K562 (cell line): Measurements from ENCODE around the gene USH2A. TPM values are rescaled to one million over a fixed set of nuclear protein-coding genes. Genes with fewer than 3 reads are reported as not detected.
A peak's percentile ranks its signal among the peaks of the same experiment; 100 is the strongest.

Experiments used
- ATAC-seq: fragments of 200-7000 bp; cut with Tn5 transposase; 3 replicates; pipeline ENCODE4 v1.9.1; 2020; ENCODE audit warnings: moderate library complexity
- BruUV-seq: library from RNA; stranded (reverse); fragments of 400-500 nt; replicated peaks from 2 replicates; lab custom pipeline; 2021; lab: Mats Ljungman, UMichigan
- CTCF ChIA-PET: fragments of 300-600 bp; formaldehyde crosslinking; extraction: SDS; loops from one replicate; lab custom pipeline; 2021; ENCODE audit warnings: low intra/inter-chr PET ratio; lab: Yijun Ruan, JAX
- POLR2A ChIA-PET: fragments of 300-600, 350-650 bp; sonication (Branson Sonifier 250); formaldehyde crosslinking; extraction: SDS; loops from one replicate; lab custom pipeline; 2021; ENCODE audit warnings: antibody characterized with exemption, inconsistent platforms; lab: Yijun Ruan, JAX
- DNase-seq, 4 experiments: peaks; one replicate each; pipeline versions ENCODE4 v3.0.0 to v3.0.0-alpha.2; 2011 to 2018; ENCODE audit warnings: low spot score in 3 of 4, mixed read lengths in 3 of 4; ENCODE audit errors: extremely low read depth in 1 of 4
- FAIRE-seq: peaks from 2 replicates; lab custom pipeline; 2011; peaks lifted over from hg19 to GRCh38; lab: Jason Lieb, UNC
- H2AFZ ChIP-seq: 2 replicates; pipeline ENCODE4 v1.6.0; 2011; ENCODE audit warnings: low read depth, low read length, control low read depth, inconsistent platforms
- H3K27ac ChIP-seq: fragments of 200-600 bp; 3 replicates; pipeline ENCODE4 v1.8.0; 2011; ENCODE audit warnings: low read depth, mild to moderate bottlenecking, control low read depth, inconsistent platforms, low read length, moderate library complexity, mixed read lengths; ENCODE audit errors: extremely low read depth
- H3K27me3 ChIP-seq, 2 experiments: fragments of 300-600 bp in 1 of 2; 2 replicates in 1 of 2; 3 replicates in 1 of 2; pipeline versions ENCODE4 v1.6.0 to v1.8.0; 2011; ENCODE audit warnings: inconsistent platforms in 2 of 2, low read length in 2 of 2, mild to moderate bottlenecking in 1 of 2, mixed read lengths in 1 of 2, moderate library complexity in 1 of 2; ENCODE audit not compliant: control insufficient read depth in 2 of 2, insufficient read depth in 2 of 2
- H3K36me3 ChIP-seq: fragments of 300-600 bp; 3 replicates; pipeline ENCODE4 v1.8.0; 2011; ENCODE audit warnings: mild to moderate bottlenecking, low read length, inconsistent platforms; ENCODE audit not compliant: control insufficient read depth, insufficient read depth
- H3K4me1 ChIP-seq, 2 experiments: fragments of 200-600 bp in 1 of 2; replicated peaks in 1 of 2; 2 replicates in 1 of 2; 3 replicates in 1 of 2; pipeline versions ENCODE4 v1.5.1 to v1.8.0; 2011; ENCODE audit warnings: inconsistent platforms in 2 of 2, low read length in 2 of 2, mild to moderate bottlenecking in 1 of 2, mixed read lengths in 1 of 2, moderate library complexity in 1 of 2; ENCODE audit not compliant: control insufficient read depth in 2 of 2, insufficient read depth in 2 of 2
- H3K4me2 ChIP-seq: 2 replicates; pipeline ENCODE4 v1.6.1; 2011; ENCODE audit warnings: low read length, control low read depth, inconsistent platforms, mixed read lengths; ENCODE audit not compliant: insufficient read depth
- H3K4me3 ChIP-seq: fragments of 200-600 bp; sonication (generic), shearing (Covaris generic); 2 replicates; pipeline ENCODE4 v1.5.1; 2016; ENCODE audit warnings: control low read depth, inconsistent platforms
- H3K79me2 ChIP-seq: fragments of 200-600 bp; 3 replicates; pipeline ENCODE4 v1.8.0; 2011; ENCODE audit warnings: low read length, inconsistent platforms; ENCODE audit not compliant: control insufficient read depth, insufficient read depth
- H3K9ac ChIP-seq, 2 experiments: 2 replicates each; pipeline versions ENCODE4 v1.6.0 to v1.6.1; 2011; ENCODE audit warnings: low read depth in 2 of 2, low read length in 2 of 2, control low read depth in 1 of 2, inconsistent platforms in 1 of 2, mild to moderate bottlenecking in 1 of 2, mixed read lengths in 1 of 2; ENCODE audit not compliant: insufficient read depth in 1 of 2
- H3K9me1 ChIP-seq: one replicate; pipeline ENCODE4 v1.6.0; 2011; ENCODE audit warnings: inconsistent platforms, mild to moderate bottlenecking, low read length, moderate library complexity; ENCODE audit not compliant: control insufficient read depth, insufficient read depth
- H3K9me3 ChIP-seq: replicated peaks from 2 replicates; pipeline ENCODE4 v1.5.1; 2011; ENCODE audit warnings: low read depth, low read length, inconsistent platforms; ENCODE audit not compliant: control insufficient read depth, insufficient read depth
- H4K20me1 ChIP-seq: replicated peaks from 2 replicates; pipeline ENCODE4 v1.6.1; 2011; ENCODE audit warnings: low read length, inconsistent platforms, mixed read lengths; ENCODE audit not compliant: control insufficient read depth, insufficient read depth
- CEBPB ChIP-seq: fragments of 450-650 bp; IDR thresholded peaks from 2 replicates; pipeline ENCODE4 v1.6.1; 2016; ENCODE audit warnings: missing genetic modification characterization, missing compliant biosample characterization
- CEBPG ChIP-seq, 3 experiments: fragments of 200-800 bp in 1 of 3; sonication (Bioruptor generic) in 1 of 3; sonication (generic) in 1 of 3; formaldehyde crosslinking in 1 of 3; IDR thresholded peaks in 2 of 3; conservative IDR thresholded peaks in 1 of 3; 2 replicates each; pipeline versions ENCODE4 v1.6.1 to v1.8.0; 2016 to 2022; ENCODE audit warnings: missing compliant biosample characterization in 2 of 3, missing genetic modification characterization in 2 of 3, mild to moderate bottlenecking in 1 of 3, missing genetic modification reagents in 1 of 3
- SIX5 ChIP-seq, 2 experiments: IDR thresholded peaks; 2 replicates each; pipeline ENCODE4 v1.6.1; 2011; ENCODE audit warnings: low read length in 2 of 2, borderline replicate concordance in 1 of 2, low read depth in 1 of 2, mild to moderate bottlenecking in 1 of 2, moderate library complexity in 1 of 2; ENCODE audit not compliant: insufficient read depth in 1 of 2
- WGBS: fragments of 100-300 bp; shearing (Covaris generic); methylation state at CpG from one replicate; pipeline ENCODE4 v1.1.6; 2016; ENCODE audit warnings: low coverage, mixed read lengths; ENCODE audit not compliant: insufficient coverage; ENCODE audit errors: missing lambda C conversion rate; 5-methylcytosine and 5-hydroxymethylcytosine counted together
- in situ Hi-C: fragments of 300-500 bp; cut with MboI; formaldehyde crosslinking; loops from 4 replicates; pipeline ENCODE4 v1.15.0; 2018; ENCODE audit warnings: inconsistent platforms, mixed read lengths
- intact Hi-C: fragments of 100-400 bp; cut with micrococcal nuclease; formaldehyde crosslinking; loops from 2 replicates; pipeline ENCODE4 v1.14.2; 2022
- polyA plus RNA-seq, 8 experiments: library from polyadenylated mRNA; depleted of rRNA in 4 of 8; stranded (reverse) in 5 of 8; unstranded in 3 of 8; fragments of >200 nt; fragmentation: Nextera tagmentation in 2 of 8; fragmentation: Illumina TruSeq in 1 of 8; extraction: Ambion mirVana in 2 of 8; extraction: Trizol in 1 of 8; gene quantifications; 2 replicates each; pipeline versions ENCODE4 v1.2.1 to v1.2.3, GENCODE V29; 2011 to 2014; ENCODE audit warnings: inconsistent platforms in 1 of 8, missing spikeins in 1 of 8
- total RNA-seq, 7 experiments: library from RNA; depleted of rRNA in 6 of 7; stranded (reverse); fragments of >200 nt in 6 of 7; fragmentation: Illumina TruSeq in 2 of 7; extraction: Trizol in 2 of 7; gene quantifications; 2 replicates each; pipeline versions ENCODE4 v1.2.1 to v1.2.3, GENCODE V29; 2011 to 2021; ENCODE audit warnings: low replicate concordance in 1 of 7
- TF ChIP-seq, protein P1 (sequence below): fragments of 250-450 bp; sonication (Bioruptor Pico); IDR thresholded peaks from 2 replicates; pipeline ENCODE4 v1.8.0; 2022; ENCODE audit warnings: moderate library complexity, mild to moderate bottlenecking, inconsistent platforms

Gene USH2A
- total and polyA plus RNA-seq, 9 of the 15 experiments (the other 6 are each of a cell fraction or from before 2014, with no cell fraction given), result under 0.01 TPM; not detected in 7

DNA sequence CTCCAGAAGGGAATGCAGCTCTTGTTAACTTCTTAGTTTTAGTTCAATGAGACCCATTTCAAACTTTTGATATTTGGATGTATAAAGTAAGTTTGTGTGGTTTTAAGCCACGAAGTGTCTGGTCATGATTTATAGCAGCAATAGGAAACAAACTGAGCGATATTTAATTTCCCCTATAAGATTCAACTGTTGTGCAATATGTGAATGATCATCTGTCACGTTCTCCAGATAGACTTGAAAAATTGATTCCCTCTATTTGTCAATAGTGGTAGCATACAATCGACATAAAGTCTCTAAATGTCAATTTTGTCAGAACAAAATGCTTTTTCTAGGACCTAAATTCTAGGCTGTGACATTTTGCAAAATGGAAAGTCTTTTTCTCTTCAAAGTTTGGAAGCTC is 616.0 kb downstream of the USH2A start:
- no peak overlapping the region for H3K4me2 ChIP-seq
- CTCF ChIA-PET, result no interaction called here
- TF ChIP-seq CEBPG (CRISPR knock-in tag; IDR thresholded peaks at IDR 0.05), result no peak
- peak in 1 of 2 experiments; percentile 58; a peak in 2 of 4 replicates for TF ChIP-seq CEBPG (tag; conservative IDR thresholded peaks at IDR 0.05 in 1 of 2, IDR thresholded peaks at IDR 0.05 in 1 of 2)
- TF ChIP-seq, protein P1, sequence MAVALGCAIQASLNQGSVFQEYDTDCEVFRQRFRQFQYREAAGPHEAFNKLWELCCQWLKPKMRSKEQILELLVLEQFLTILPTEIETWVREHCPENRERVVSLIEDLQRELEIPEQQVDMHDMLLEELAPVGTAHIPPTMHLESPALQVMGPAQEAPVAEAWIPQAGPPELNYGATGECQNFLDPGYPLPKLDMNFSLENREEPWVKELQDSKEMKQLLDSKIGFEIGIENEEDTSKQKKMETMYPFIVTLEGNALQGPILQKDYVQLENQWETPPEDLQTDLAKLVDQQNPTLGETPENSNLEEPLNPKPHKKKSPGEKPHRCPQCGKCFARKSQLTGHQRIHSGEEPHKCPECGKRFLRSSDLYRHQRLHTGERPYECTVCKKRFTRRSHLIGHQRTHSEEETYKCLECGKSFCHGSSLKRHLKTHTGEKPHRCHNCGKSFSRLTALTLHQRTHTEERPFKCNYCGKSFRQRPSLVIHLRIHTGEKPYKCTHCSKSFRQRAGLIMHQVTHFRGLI, result no peak
- TF ChIP-seq SIX5 (IDR thresholded peaks at IDR 0.05; ENCODE audit: borderline replicate concordance in 1 of 2, insufficient read depth in 1 of 2, low read depth in 1 of 2, low read length in 2 of 2), result no peak
- TF ChIP-seq CEBPB (tag), result 0 out of 2 replicates have a peak, but pooled peaks have one; percentile 26
- H3K4me3 ChIP-seq, result no peak overlapping the region
- intact Hi-C loops (no loop called here), in situ Hi-C loops (no loop called here)
- no peak overlapping the region for H2AFZ ChIP-seq
- no peaks in the 10 kb centered on the region for H3K9me1 ChIP-seq
- ATAC-seq (no peak), FAIRE-seq (no peak), DNase-seq (no peak)
- 0% methylated on average over 4 of the region's 4 CpGs for WGBS
- H3K36me3 ChIP-seq, result no peaks in the 10 kb centered on the region
- no peaks in the 10 kb centered on the region for H4K20me1 ChIP-seq
- H3K79me2 ChIP-seq, result no peaks in the 10 kb centered on the region
- no peak overlapping the region for H3K9ac ChIP-seq
- no TSS peak for BruUV-seq
- no peaks in the 10 kb centered on the region for H3K4me1 ChIP-seq
- POLR2A ChIA-PET, result no interaction called here
- peaks cover 5% of the 10 kb centered on the region for H3K9me3 ChIP-seq
- no peak overlapping the region for H3K27ac ChIP-seq
- no peaks in the 10 kb centered on the region for H3K27me3 ChIP-seq
